HG03045 (cell line): ENCODE data around the gene NSA2.

Experiments used
- ATAC-seq: cut with Tn5 transposase; IDR thresholded peaks from one replicate; pipeline ENCODE4 v1.9.1; 2021; ENCODE audit warnings: mild to moderate bottlenecking, moderate library complexity; ENCODE audit not compliant: unreplicated experiment

The NSA2 gene

DNA sequence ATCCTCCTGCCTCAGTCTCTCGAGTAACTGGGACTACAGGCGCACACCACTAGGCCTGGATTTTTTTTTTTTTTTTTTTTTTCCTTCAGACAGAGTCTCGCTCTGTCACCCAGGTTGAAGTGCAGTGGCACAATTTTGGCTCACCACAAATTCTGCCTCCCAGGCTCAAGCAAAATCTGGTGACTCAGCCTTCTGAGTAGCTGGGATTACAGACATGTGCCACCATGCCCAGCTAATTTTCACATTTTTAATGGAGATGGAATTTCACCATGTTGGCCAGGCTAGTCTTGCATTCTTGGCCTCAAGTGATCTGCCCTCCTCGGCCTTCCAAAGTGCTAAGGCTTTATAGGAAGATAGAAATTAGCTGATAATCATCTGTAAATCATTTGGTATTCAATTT lies 43.9 kb downstream of the NSA2 start:
- no peak for ATAC-seq

GRCh38 chr5:74816875-74817274 lies 49.8 kb downstream of the NSA2 start:
- no peak for ATAC-seq

GRCh38 chr5:74822288-74822687 lies 55.2 kb downstream of the NSA2 start:
- no peak for ATAC-seq

DNA sequence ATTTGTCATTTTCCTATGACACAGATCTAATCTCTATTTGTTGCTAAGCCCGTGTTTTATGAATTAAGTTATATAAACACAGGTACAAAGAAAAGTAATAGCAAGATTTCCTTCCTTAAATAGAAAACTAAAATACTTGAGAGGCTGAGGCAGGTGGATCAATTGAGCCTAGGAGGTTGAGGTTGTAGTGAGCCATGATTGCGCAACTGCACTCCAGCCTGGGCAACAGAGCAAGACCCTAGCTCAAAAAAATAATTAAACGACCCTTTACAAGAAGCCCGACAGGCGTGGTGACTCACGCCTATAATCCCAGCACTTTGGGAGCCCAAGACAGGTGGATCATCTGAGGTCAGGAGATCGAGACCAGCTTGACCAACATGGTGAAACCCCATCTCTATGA lies 62.4 kb downstream of the NSA2 start:
- no peak for ATAC-seq
